G401 (cell line): Measurements from ENCODE around the gene KCNJ6. TPM values are rescaled to one million over a fixed set of nuclear protein-coding genes. Genes with fewer than 3 reads are reported as not detected.
"Not testable (repeated sequence)": the region's sequence is repeated elsewhere in the genome, so short reads cannot be mapped to it uniquely, and the experiment has no call there.

Source experiments
- DNase-seq: peaks from one replicate; pipeline ENCODE4 v3.0.0-alpha.2; 2015; ENCODE audit warnings: low spot score
- in situ Hi-C: cut with HindIII; loops from 2 replicates; pipeline ENCODE4 v1.10.0; 2016; ENCODE audit warnings: low sequenced_read_pairs, mixed read lengths
- total RNA-seq: library from RNA; depleted of rRNA; stranded (reverse); fragments of >200 nt; shearing (Covaris generic); gene quantifications from 2 replicates; pipeline ENCODE4 v1.2.3, GENCODE V29; 2014

KCNJ6 gene
- total RNA-seq, 1 experiment from 2014 or later = not detected

DNA sequence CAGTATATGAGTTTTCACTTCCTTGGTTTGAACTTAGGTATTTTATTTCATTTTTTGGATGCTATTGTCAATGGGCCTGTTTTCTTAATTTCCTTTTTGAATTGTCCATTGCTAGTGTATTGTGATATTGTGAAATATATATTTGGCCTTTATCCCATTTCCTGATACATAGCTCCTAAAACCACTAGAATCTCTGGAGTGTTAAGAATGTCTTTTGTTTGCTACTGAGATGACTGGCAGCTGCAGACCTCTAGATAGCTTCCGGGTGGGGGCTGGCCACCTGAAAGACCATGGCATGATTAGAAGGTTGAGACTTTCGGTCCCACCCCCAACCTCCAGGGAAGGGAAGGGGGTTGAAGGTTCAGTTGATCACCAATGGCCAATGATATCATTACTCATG, 245.4 kb downstream of the KCNJ6 start:
- in situ Hi-C loops = no loop called here
- no peak for DNase-seq

DNA sequence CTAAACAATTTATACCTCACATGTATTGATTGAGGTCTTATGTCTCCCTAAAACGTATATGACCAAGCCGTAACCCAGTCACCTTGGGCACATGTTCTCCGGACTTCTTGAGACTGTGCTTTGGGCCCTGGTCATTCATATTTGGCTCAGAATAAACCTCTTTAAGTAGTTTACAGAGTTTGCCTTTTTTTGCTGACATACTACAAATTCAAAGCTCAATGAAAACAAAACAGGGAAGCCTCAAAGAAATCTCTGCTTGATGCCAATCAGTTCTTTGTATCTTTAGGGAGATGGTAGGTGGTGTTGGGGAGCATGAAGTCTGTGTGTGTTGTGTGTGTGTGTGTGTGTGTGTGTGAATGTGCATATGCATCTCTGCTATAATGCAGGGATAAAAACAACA, 247.0 kb downstream of the KCNJ6 start:
- DNase-seq = no peak
- in situ Hi-C loops = no loop called here

DNA sequence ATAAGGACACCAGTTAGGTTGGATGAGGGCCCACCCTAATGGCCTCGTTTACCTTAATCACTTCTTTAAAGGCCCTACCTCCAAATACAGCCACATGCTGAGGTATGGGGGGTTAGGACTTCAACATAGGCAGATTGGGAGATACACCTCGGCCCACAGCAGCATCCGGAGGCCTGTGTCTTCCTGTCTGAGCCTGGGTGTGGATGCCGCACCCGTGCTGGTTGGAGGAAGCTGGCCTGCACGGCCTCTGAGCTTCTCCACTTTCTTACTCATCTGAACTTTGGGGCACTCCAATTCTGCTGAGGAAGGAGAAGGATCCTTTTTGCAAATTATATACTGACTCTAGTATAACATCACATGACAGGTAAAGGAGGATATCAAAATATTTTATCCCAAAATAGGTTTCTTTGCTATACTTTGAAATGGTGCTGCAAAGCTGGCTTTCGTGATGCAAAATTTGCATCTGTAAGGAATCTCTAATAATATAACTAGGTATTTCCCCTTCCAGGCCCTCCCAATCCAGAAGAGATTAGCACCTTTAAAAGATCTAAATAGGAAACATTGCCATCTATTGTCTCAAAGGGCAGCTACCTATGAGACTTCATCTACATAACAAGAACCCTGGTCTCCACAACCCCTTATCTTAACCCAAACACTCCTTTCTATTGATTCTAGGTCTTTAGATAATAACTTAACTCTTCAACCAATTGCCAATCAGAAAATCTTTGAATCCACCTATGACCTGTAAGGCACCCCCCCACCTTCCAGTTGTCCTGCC, 247.6 kb downstream of the KCNJ6 start:
- no peak for DNase-seq
- in situ Hi-C loops = no loop called here

DNA sequence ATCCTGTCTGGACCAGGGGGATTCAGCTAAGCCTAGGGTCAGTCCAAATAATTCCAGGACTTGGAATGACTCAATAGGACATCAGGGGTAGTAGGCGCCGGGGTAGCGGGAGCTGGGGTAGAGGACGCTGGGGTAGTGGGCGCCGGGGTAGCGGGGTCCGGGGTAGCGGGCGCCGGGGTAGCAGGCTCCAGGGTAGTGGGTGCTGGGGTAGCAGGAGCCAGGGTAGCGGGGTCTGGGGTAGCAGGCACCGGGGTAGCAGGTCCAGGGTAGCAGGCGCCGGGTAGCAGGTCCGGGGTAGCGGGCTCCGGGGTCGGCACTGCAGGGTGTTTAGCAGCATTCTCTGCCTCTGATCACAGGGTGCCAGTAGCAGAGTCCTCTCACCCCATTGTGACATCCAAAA, 248.9 kb downstream of the KCNJ6 start:
- no peak for DNase-seq
- in situ Hi-C loops = no loop called here

DNA sequence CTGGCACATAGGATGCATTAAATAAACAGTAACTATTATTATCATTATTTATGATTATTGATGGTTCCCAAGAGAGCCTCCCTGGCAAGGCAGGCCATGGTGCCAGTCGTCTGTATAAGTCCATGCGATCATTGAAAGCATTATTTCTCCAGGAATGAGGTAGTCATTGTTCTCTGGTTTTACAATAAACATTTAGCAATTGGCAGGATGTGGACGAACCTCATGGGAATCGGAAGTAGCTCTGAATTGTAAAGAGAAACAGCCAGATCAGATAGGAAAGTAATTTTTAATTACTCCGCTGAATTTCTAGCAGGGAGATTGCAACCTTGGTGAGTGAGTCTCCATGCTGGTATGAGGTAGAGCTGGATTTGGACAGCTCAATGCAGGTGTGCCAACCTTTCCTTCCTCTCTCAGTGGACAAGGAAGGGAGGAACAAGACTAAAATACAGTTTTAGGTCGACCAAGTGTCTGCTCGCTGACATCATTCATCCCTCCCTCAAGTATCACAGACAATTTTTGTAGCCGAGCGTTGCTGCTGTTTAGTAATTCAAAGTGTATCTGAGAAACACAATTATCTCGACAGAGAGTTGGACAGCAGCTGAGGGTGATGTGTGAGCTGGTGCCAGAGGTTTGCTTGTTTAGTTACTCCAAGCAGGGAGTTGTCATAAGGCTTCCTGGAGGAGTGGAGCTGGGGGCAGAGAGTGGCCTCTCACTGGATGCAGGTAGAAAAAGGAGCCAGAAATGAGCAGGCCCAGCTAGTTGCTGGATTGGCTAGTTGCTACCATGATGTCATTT, 250.8 kb downstream of the KCNJ6 start:
- no peak for DNase-seq
- in situ Hi-C loops = no loop called here

GRCh38 chr21:37662227-37662626, 254.0 kb downstream of the KCNJ6 start:
- in situ Hi-C loops, DNase-seq: not testable (repeated sequence)

DNA sequence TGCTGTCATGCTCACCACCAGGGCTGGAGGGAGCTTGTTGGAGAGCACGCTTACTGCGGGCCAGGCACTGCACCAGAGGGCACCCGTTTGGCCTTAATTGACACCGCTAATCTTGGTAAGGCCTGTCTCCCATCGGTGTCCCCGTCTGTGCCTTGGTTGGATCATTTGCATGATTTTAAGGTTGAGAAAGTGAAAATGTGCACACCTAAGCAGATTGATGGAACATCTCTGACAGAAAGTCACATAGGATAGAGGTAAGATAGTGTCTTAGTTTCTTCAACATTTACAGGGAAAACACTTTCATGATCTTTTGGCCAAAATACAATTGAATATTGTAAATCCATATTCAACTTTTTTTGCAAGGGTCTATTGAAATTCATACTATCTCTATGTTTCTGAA, 255.5 kb downstream of the KCNJ6 start:
- no peak for DNase-seq
- in situ Hi-C loops = no loop called here

DNA sequence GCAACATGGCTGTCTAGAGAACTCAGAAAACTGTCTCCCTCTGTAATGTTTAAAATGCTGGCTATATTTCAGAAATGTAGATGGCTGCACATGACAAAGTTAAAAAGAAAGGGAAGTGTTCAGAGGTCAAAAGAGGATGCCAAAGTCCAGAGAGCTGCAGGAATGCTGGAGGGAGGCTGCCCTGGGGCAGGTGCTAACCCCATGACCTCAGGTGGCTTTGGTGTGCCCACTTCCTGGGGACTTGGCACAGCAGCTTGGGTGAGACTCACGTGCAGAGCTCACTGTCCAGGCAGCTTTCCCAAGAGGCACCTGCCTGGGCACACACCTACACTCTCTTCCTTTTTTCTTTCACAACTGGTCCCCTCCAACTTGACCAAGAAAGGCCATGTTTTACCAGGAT, 256.4 kb downstream of the KCNJ6 start:
- DNase-seq = no peak
- in situ Hi-C loops = no loop called here

- DNase-seq = peak; percentile 1
- in situ Hi-C loops = no loop called here
These were observed 257.3 kb downstream of the KCNJ6 start for GRCh38 chr21:37658817-37659458.

DNA sequence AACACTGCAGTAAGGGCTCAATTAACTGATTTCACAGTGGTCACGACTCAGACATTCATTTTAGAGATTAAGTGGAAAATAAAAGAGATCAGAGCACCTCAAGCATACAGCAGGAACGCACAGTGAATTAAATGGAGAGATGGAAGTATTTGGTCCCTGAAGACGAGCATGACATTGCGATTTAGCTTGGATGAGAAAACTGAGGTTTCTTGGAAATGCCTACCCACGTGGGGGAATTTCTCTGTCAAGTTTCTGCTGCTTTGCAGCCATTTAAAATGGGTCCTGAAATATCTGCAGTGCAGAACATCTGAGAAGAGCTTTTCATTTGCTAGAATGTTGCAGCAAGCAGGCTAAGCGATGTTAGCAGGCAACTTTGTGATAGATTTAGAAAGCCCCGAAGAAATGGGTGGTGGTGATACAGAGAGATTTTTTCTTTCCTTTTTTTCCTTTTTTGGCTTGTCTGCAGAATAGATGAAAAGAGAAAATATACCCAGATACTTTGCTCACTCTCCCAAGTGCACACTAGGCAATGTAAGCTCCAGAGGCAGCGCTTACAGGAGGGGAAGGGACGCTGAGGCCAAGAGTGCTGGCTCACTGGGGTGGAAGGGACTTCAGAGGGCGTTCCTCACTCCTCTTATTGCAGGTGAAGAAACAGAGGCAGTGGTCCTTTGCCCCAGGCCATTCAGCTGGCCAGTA, 258.0 kb downstream of the KCNJ6 start:
- in situ Hi-C loops = no loop called here
- no peak for DNase-seq

- in situ Hi-C loops = no loop called here
- no peak for DNase-seq
These were observed 259.4 kb downstream of the KCNJ6 start for GRCh38 chr21:37656899-37657298.

GRCh38 chr21:37655611-37656300, 260.5 kb downstream of the KCNJ6 start:
- in situ Hi-C loops = no loop called here
- no peak for DNase-seq

GRCh38 chr21:37654596-37654995, 261.7 kb downstream of the KCNJ6 start:
- DNase-seq = no peak

GRCh38 chr21:37653201-37653600, 263.1 kb downstream of the KCNJ6 start:
- in situ Hi-C loops = no loop called here
- DNase-seq = no peak

More at GRCh38 chr21:37654596-37654995, 261.7 kb downstream of the KCNJ6 start:
- in situ Hi-C loops = no loop called here

GRCh38 chr21:37647781-37648180, 268.5 kb downstream of the KCNJ6 start:
- in situ Hi-C loops = no loop called here
- DNase-seq = no peak

DNA sequence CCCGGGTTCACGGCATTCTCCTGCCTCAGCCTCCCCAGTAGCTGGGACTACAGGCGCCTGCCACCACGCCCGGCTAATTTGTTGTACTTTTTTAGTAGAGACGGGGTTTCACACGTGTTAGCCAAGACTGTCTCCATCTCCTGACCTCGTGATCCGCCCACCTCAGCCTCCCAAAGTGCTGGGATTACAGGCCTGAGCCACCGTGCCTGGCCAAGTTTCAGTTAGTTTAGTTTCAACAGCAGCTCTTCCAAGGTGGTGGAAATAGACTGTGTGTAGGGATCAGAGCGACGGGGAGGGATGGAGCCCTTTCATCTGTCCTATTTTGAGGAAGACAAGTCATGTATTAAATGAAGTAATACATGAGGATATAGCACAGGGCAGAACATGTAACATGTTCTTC, 269.5 kb downstream of the KCNJ6 start:
- DNase-seq, in situ Hi-C loops: not testable (repeated sequence)

GRCh38 chr21:37645848-37646247, 270.4 kb downstream of the KCNJ6 start:
- in situ Hi-C loops = no loop called here
- no peak for DNase-seq

DNA sequence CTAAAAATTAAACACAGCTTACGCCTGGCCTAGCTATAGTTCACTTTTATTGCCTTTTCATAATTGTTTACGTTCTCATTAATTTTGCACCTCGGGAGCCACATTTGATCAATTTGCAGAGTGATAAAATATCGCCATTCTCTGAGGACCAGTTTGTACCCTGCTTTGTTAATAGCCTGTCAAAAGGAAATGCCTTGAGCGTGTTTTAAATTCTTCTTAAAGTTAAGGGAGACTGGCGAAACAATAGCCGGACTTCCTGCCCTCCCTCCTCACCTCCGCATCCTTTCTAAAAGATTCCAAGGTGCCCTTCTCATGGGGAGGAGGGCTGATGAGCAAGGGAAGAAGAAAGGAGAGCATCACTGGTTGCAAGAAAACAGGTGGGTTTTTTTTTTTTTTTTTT, 271.6 kb downstream of the KCNJ6 start:
- in situ Hi-C loops = no loop called here

DNA sequence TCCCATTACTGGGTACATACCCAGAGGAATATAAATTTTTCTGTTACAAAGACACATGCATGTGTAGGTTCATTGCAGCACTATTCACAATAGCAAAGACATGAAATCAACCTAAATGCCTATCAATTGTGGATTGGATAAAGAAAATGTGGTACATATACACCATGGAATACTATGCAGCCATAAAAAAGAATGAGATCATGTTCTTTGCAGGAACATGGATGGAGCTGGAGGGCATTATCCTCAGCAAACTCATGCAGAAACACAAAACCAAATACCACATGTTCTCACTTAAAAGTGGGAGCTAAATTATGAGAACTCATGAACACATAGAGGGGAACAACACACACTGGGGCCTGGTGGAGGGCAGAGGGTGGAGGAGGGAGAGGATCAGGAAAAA, 272.4 kb downstream of the KCNJ6 start:
- DNase-seq, in situ Hi-C loops: not testable (repeated sequence)

More for the DNA sequence above, 271.6 kb downstream of the KCNJ6 start:
- DNase-seq = no peak
